T-helper 1 cell treated with Interleukin-12 subunit alpha and Interleukin-12 subunit beta and Interleukin-4 antibody, amounts not matched to agents 30 μg/mL and 1 μg/mL, for 36 hours (primary cell): ENCODE measurements around the gene NFATC1.

Experiments used
- H3K27ac Mint-ChIP-seq: one replicate; pipeline ENCODE4 v1.8.0; 2021; ENCODE audit warnings: mild to moderate bottlenecking, mixed read lengths
- H3K27me3 Mint-ChIP-seq: one replicate; pipeline ENCODE4 v1.8.0; 2021; ENCODE audit warnings: low read depth, mixed read lengths
- H3K36me3 Mint-ChIP-seq: one replicate; pipeline ENCODE4 v1.8.0; 2021; ENCODE audit warnings: low read depth, mixed read lengths
- H3K4me1 Mint-ChIP-seq: one replicate; pipeline ENCODE4 v1.8.0; 2021; ENCODE audit warnings: low read depth, mixed read lengths
- H3K4me3 Mint-ChIP-seq: one replicate; pipeline ENCODE4 v1.8.0; 2021; ENCODE audit warnings: mild to moderate bottlenecking, moderate library complexity, mixed read lengths
- H3K9me3 Mint-ChIP-seq: one replicate; pipeline ENCODE4 v1.8.0; 2021; ENCODE audit warnings: mixed read lengths

NFATC1 gene

DNA sequence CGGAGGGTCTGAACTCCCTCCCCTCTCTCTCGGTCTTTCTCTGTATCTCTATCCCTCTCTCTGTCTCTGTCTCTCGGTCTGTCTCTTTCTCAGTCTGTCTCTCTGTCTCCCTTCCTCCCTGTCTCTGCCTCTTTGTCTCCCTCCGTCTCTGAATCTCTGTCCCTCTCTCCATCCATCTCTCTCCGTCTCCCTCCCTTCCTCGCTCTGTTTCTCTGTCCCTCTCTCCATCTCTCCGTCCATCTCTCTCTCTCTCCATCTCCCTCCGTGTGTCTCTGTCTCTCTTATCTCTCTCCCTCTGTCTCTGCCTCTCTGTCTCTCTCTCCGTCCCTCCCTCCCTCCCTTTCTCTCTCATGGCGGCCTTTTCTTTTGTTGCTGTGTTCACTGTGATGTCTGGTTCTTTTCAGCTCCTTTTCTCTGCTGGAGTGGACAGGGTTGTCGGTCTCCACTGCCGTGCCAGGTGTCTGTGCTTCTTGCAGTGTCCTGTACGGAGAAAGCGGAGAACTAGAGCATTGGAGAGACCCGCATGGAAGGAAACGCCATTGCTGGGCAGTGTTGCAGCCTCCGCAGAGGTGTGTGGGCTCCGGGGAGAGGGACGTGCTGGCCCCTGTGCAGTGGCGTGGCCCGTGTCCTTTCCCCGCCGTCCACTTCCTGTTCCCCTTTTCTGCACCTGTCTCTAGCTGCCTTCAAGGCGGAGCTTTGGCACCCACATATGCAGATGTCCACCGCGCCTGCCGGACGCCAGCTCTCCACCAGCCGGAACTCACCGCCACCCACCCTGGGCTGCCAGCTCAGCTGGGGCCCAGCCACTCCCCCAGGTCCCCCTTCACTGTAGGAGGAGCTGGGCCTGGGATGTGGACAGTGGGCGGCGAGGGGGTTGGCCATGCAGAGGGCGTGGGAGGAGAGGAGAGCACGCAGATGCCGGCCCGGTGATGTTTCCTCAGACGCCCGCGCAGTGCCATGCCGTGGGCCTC lies 113.1 kb downstream of the NFATC1 start:
- no peak overlapping the region for H3K27ac Mint-ChIP-seq
- no peaks in the 10 kb centered on the region for H3K9me3 Mint-ChIP-seq
- no peaks in the 10 kb centered on the region for H3K27me3 Mint-ChIP-seq
- H3K4me1 Mint-ChIP-seq = peaks cover 28% of the 10 kb centered on the region
- H3K4me3 Mint-ChIP-seq = peak overlapping the region; percentile 48
- H3K36me3 Mint-ChIP-seq = peaks cover 16% of the 10 kb centered on the region

DNA sequence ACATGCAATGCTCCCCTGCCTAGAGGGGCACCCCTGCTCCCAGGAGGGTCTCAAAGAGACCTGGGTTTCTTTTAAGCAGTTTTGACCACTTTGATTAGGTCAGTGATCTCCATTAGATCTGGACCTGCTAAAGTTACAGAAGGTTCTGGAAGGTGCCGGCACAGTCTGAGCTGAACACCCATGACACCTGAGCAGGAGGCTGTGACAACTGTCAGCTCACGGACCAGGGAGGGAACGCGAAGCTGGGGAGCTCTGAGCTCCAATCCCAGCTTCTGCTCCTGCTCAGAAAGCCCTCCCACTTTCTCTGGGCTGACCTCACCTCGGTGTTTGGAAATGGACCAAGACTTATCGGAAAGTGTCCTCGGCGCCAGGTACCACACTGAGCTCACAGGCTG lies 113.8 kb downstream of the NFATC1 start:
- Mint-ChIP-seq H3K4me1 (peaks cover 21% of the 10 kb centered on the region), H3K9me3 (no peaks in the 10 kb centered on the region), H3K27me3 (no peaks in the 10 kb centered on the region), H3K4me3 (no peak overlapping the region), H3K36me3 (peaks cover 16% of the 10 kb centered on the region), H3K27ac (peak overlapping the region; percentile 28)

DNA sequence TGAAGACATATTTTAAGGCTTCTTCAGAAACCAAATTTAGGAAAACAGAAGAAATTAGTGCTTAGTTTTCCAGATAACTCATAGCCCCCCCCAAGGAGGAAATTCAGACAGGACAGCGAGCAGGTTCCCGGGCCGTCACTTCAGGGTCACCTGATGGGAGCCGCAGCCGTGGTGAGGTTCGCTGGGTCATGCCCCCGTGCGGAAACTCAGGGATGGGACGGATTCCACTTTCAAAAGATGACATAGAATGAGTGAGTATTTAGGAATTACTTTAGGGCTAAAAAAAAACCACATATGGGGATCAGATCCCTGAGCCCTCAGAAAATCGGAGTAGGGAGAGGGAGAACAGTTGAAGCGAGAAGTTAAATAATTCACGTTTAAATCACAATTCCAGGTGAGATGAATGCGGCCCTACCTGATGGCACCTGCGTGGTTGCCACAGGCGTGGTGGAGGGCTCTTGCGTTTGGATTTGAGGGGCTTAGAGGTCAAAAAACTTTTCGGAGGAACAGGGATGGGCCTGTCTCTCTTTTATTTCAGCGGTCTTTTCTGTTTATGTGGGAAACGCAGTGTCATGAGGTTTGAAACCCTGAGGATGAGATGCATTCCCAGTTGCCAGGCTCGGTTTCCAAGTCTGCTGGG lies 114.4 kb downstream of the NFATC1 start:
- H3K4me1 Mint-ChIP-seq = peaks cover 20% of the 10 kb centered on the region
- H3K36me3 Mint-ChIP-seq = peaks cover 16% of the 10 kb centered on the region
- H3K27ac Mint-ChIP-seq = no peak overlapping the region
- H3K27me3 Mint-ChIP-seq = no peaks in the 10 kb centered on the region
- H3K4me3 Mint-ChIP-seq = no peak overlapping the region
- no peaks in the 10 kb centered on the region for H3K9me3 Mint-ChIP-seq

DNA sequence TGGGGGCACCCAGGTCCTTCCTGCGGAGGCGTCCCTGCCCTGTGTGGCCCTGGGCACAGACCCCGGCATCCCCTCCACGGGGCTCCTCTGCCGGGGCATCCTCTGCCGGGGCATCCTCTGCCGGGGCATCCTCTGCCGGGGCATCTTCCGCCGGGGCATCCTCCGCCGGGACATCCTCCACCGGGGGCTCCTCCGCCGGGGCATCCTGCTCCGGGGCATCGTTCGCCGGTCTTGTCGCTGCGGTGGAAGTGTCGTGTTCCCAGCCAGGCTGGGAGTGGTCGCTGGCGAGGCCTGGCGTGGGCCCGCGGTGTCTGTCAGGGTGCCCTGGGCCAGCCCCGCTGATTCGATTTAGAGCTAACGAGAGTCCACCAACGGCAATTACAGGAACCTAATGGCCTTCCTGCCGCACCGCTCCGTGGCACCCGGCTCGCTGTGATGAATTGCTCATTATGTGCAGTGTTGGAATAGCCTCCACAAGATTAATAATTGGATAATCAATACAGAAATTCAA lies 115.1 kb downstream of the NFATC1 start:
- Mint-ChIP-seq H3K4me1 (peaks cover 18% of the 10 kb centered on the region), H3K27me3 (no peaks in the 10 kb centered on the region), H3K27ac (no peak overlapping the region), H3K4me3 (no peak overlapping the region), H3K9me3 (no peaks in the 10 kb centered on the region), H3K36me3 (peaks cover 16% of the 10 kb centered on the region)

DNA sequence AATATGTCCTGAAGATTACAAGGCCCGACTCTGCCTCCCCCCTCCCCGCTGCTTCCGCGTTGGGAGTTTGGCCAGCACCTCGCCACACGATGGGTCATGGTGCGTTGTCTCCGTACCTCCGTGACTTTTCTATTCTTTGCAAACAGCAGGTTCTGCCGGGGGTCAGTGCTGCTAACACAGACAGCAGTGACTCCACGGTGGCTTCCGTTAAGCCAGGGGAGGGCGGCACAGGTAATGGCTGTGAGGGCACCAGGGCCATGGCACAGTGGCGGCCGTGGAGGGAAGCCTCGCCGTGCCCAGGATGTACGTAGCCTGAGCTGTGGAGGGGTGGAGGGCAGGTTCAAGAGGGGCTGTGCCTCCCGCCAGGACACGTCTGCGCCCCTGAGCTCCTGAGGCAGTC lies 115.5 kb downstream of the NFATC1 start:
- H3K36me3 Mint-ChIP-seq = peaks cover 16% of the 10 kb centered on the region
- H3K27ac Mint-ChIP-seq = no peak overlapping the region
- no peak overlapping the region for H3K4me3 Mint-ChIP-seq
- H3K4me1 Mint-ChIP-seq = peaks cover 19% of the 10 kb centered on the region
- no peaks in the 10 kb centered on the region for H3K27me3 Mint-ChIP-seq
- H3K9me3 Mint-ChIP-seq = no peaks in the 10 kb centered on the region

DNA sequence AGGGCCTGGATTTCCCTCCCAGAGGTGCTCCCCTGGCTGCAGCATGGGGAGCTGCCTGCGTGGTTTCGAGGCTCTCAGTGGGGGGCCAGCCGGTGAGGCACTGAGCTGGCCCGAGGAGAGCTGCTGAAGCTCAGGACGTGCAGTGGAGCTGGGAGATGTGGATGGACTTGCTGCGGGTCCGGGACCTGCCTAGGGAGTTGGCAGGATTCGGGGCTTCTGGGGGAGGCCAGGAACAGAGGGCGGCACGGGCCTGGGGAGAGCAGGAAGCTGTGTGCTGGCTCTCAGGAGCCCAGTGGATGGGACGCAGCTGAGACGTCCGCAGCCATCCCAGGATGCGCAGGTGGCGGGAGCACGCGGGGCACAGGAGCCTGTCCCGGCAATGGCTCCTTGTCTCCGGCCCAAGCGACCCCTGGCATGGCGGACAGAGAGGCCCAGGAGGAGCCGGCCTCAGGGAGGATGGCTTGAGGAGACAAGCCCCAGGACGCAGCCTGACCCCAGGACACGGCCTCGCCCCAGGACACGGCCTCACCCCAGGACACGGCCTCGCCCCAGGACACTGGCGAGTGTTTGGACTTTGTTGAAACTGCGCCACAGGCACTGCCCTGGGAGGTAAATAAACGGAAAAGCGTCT lies 116.1 kb downstream of the NFATC1 start:
- H3K4me3 Mint-ChIP-seq = no peak overlapping the region
- no peaks in the 10 kb centered on the region for H3K27me3 Mint-ChIP-seq
- H3K27ac Mint-ChIP-seq = no peak overlapping the region
- peaks cover 16% of the 10 kb centered on the region for H3K36me3 Mint-ChIP-seq
- no peaks in the 10 kb centered on the region for H3K9me3 Mint-ChIP-seq
- peaks cover 19% of the 10 kb centered on the region for H3K4me1 Mint-ChIP-seq

DNA sequence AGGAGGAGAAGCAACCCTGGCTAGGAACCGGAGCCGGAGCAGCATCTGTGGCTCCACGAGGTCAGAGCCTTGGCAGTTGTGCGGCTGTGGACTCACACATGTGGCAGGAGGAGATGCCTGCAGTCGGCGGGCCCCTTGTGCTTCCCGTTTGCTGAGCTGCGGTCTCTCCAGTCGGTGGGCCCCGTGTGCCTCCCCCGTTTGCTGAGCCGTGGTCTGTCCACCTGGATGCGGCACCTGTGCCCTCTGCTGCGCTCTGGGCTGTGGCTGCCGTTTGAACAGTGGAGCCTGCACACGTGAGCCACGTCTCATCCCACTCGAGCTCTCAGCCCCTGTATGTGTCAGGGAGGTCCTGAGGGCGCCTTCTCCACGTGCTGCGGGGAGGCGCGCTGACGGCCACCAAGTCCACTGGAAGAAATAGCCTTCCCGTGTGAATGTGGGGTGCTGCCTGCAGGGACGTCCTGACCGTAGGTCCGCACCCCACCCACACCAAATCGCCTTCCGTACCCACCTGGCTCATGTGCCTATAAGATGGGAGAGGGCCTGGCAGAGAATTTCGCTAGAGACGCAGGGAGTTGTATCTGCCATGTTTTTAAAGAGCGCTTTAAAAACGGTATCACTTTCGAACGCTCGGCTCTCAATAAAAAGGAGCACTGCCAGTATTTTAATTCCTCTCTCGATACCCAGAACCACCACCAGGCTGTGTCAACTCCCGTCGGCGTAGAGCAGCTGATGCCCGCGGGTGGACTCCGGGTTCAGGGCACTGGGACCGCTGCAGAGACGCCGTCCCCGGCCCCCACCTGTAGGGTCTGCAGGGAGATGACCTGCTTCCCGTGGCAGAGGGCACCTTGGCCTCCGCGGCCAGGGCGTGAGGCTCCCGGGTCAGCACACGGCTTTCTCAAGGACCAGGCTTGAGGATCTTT lies 117.0 kb downstream of the NFATC1 start:
- H3K9me3 Mint-ChIP-seq = no peaks in the 10 kb centered on the region
- H3K4me1 Mint-ChIP-seq = peaks cover 20% of the 10 kb centered on the region
- peaks cover 19% of the 10 kb centered on the region for H3K36me3 Mint-ChIP-seq
- no peak overlapping the region for H3K4me3 Mint-ChIP-seq
- no peaks in the 10 kb centered on the region for H3K27me3 Mint-ChIP-seq
- H3K27ac Mint-ChIP-seq = no peak overlapping the region

DNA sequence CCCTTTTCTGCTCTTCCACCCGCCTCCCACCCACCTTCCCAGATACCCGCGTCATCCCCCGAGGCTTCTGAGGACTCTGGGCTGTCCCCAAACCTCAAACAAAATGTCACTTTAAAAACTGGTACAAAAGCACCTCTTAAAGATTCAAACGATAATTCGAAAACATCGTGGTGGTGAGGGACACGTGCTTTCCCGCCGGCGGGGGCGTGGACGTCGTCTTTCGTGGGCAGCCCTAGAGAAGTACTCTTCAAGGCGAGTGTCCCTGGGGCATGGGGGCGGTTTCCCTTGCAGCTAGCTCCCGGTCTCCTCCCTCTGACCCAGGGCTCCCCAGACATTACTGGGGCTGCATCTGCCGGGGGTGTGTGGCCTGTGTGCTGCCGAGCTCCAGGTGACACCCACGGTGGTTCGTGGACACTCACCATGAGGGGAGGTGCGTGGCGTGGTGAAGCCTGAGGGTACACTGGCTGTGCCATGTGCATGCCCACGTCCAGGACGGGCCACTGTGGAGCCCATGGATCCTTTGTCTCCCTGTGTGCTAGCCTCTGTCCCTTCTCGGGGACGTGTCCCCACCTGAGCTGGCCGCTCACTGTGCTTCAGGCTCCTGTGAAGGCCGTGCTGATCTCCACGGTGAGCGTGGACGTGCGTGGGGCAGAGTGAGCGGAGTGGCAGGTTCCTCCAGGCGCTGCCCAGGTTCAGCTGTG lies 117.8 kb downstream of the NFATC1 start:
- H3K27ac Mint-ChIP-seq = no peak overlapping the region
- H3K9me3 Mint-ChIP-seq = no peaks in the 10 kb centered on the region

DNA sequence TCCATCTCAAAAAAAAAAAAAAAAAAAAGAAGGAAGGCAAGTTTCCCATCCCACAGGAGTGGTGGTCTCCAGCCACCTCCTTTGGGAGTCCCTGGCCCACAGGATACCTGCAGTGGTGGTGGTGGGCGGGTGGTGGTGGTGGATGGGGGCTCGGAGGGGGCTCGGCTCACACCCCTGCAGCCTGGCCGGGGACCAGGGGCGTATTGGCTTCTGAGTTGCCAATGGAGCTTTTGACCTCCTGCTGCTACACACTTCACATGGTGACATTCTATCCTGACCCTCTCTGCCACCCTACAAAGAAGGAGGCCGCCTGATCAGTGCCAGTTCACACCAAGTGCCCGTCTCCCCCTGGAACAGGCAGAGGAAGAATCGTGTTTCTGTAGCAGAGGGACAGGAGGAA lies 119.6 kb downstream of the NFATC1 start:
- H3K4me3 Mint-ChIP-seq = no peak overlapping the region
- H3K36me3 Mint-ChIP-seq = peaks cover 9% of the 10 kb centered on the region
- H3K27ac Mint-ChIP-seq = no peak overlapping the region
- H3K27me3 Mint-ChIP-seq = no peaks in the 10 kb centered on the region
- peaks cover 27% of the 10 kb centered on the region for H3K4me1 Mint-ChIP-seq
- no peaks in the 10 kb centered on the region for H3K9me3 Mint-ChIP-seq

More for the DNA sequence above, 117.8 kb downstream of the NFATC1 start:
- Mint-ChIP-seq H3K4me3 (no peak overlapping the region), H3K4me1 (peaks cover 22% of the 10 kb centered on the region), H3K36me3 (peaks cover 12% of the 10 kb centered on the region), H3K27me3 (no peaks in the 10 kb centered on the region)

DNA sequence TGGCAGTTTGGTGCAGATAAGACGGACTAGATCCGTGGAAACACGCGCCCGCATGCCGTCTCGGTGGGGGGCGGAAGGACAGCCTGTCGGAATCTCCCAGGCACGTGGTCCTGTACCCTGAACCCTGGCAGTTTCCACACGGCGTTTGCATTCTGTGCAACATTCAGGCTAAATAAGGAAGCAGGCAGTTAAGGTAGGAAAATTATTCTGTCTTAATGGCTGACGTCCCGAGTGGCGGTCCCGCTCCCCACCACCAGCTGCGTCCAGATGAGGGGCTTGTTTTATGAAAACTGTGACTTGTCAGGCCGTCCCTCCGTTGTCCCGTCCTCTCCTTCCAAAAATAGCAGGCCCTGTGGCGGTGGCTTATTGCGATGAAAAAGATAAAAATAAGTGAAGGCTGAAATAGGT lies 120.2 kb downstream of the NFATC1 start:
- no peak overlapping the region for H3K4me3 Mint-ChIP-seq
- H3K27me3 Mint-ChIP-seq = no peaks in the 10 kb centered on the region
- no peak overlapping the region for H3K27ac Mint-ChIP-seq
- H3K9me3 Mint-ChIP-seq = no peaks in the 10 kb centered on the region
- peaks cover 9% of the 10 kb centered on the region for H3K36me3 Mint-ChIP-seq
- peaks cover 30% of the 10 kb centered on the region for H3K4me1 Mint-ChIP-seq

DNA sequence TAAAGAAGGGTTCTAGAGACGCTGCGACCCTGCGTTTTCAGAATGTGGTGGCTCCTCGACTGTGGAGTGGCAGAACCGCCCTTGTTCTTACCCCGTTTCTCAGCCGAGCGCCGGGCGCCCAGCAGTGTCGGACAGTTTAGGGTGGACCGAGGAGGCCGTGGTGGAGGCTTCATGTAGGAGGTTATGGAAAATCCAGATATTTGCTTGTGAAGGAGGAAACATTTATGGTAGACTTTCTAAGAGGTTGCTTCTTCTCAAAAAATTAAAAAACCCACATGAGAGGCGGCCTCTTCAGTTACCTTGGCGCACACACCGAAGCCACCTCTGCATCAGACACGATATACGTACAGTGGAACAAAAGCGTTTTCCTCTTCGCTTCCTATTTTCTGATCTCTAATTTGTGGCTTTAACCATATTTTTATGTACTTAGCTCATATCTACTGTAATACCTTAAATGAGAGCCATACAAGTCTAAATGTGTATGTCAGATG lies 120.8 kb downstream of the NFATC1 start:
- Mint-ChIP-seq H3K9me3 (no peaks in the 10 kb centered on the region), H3K4me3 (peak overlapping the region; percentile 72), H3K27me3 (no peaks in the 10 kb centered on the region), H3K4me1 (peaks cover 33% of the 10 kb centered on the region), H3K36me3 (peaks cover 9% of the 10 kb centered on the region), H3K27ac (peak overlapping the region; percentile 89)

DNA sequence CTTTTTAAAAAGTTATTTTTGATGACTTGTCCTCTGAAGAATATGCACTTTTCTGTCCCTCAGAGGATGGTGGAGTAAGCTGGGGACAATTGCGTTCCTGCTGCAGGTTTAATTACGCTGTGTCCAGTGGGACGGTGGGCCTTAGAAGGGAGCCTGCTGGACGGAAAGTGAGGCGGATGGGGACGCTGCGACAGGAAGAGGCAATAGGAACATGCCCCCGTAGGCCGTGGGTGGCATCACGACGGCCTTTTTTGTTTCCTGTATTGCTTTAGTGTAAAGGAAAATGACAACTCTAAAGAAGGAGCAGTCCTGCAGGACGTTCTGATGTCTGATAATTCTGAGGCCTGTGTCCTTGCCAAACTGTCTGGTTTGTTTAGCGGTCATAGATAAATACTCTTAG lies 121.6 kb downstream of the NFATC1 start:
- H3K36me3 Mint-ChIP-seq = peaks cover 9% of the 10 kb centered on the region
- peaks cover 41% of the 10 kb centered on the region for H3K4me1 Mint-ChIP-seq

DNA sequence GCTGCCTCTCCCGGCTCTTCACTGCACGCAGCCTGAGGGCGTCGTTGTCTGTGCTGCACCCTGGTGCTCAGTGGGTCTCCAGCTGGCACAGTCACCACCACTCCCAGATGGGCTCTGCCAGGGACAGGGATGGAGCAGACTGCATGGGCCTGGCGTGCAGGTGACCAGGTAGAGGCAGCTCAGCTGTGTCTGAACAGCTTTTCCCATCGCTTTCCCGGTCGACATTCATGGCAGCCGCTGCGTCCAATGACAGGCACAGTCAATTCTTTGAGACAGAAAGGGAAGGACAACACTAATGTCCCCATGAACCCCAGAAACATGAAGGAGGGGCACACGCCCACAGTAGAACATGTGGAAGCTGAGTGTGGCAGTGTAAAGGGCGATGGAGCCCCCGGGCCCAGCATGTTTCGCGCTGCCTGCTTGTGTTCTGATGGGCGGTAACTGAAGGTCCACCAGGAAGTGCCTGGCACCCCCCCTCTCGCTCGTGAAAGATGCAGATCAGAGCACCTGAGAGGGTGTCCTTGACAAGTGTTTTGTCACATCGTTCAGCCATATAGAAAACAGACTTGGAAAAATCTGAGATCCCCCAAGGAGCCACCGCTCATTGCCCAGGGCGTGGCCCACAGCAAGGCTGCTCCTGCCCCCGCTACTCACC lies 122.4 kb downstream of the NFATC1 start:
- Mint-ChIP-seq H3K4me3 (no peak overlapping the region), H3K36me3 (peaks cover 9% of the 10 kb centered on the region), H3K9me3 (no peaks in the 10 kb centered on the region), H3K27me3 (no peaks in the 10 kb centered on the region), H3K4me1 (peaks cover 50% of the 10 kb centered on the region), H3K27ac (peak overlapping the region; percentile 89)

More for the DNA sequence above, 121.6 kb downstream of the NFATC1 start:
- Mint-ChIP-seq H3K4me3 (peak overlapping the region; percentile 72), H3K27ac (peak overlapping the region; percentile 89), H3K9me3 (no peaks in the 10 kb centered on the region), H3K27me3 (no peaks in the 10 kb centered on the region)
